ENCODE data around the gene ABCC3. TPM values are rescaled to one million over a fixed set of nuclear protein-coding genes. Genes with fewer than 3 reads are reported as not detected.

ABCC3 gene
- total and polyA plus RNA-seq, 2 of the 8 experiments (the other 6 are each of a cell fraction or from before 2014, with no cell fraction given): 0.35 to 0.37 TPM

DNA sequence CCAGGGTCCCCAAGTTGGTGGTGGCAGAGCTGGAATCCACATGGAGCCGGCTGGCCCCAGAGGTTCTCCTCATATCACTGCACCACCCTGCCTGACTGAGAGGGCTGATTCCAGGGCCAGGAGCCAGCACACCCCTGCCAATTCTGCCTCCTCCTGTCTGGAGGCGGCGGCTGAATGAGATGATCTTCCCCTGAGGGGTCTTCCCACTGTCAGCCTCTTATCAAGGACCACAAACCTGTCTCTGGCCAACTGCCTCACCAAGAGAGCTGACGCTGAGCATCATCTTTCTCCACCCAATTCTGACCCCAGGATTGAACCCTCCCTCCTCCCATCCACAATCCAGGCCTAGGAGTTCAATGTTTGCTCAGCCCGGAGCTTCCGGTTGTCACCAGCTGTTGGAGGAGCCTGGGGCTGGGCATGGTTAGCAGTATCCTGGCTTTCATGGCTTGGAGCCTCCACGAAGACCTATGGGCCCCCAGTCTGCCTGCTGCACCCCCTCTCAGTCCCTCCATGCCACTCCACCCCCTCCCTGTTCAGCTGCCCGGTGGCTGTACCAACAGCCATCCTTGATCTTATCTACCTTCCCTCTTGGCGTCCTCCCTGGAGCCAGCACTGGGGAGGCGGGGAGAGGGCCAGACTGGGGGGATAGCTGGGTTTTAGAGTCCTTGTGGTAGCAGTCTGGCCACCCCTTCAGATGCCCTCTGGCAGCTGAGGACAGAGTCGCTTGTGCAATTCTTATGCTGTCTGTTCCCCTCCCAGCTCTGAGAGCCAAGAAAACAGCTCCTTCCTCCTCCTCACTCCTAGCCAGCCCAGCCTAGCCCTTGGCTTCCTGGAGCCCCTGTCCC is 25.6 kb downstream of the ABCC3 start (continued):
- TF ChIP-seq, protein P1, sequence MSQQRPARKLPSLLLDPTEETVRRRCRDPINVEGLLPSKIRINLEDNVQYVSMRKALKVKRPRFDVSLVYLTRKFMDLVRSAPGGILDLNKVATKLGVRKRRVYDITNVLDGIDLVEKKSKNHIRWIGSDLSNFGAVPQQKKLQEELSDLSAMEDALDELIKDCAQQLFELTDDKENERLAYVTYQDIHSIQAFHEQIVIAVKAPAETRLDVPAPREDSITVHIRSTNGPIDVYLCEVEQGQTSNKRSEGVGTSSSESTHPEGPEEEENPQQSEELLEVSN (IDR thresholded peaks at IDR 0.05): no peak

All from H1 (cell line).